ENCODE results near the gene TBC1D16.

TBC1D16 gene

GRCh38 chr17:79929257-79930061 lies 106.2 kb downstream of the TBC1D16 start:
- H3K4me3 ChIP-seq (ENCODE audit: low read length, poor library complexity, severe bottlenecking), result no peak overlapping the region
- no peak overlapping the region for H3K9ac ChIP-seq (ENCODE audit: low read depth, low read length, poor library complexity, severe bottlenecking)
- no peaks in the 10 kb centered on the region for H3K36me3 ChIP-seq (ENCODE audit: insufficient read depth, low read length)
- H3K27me3 ChIP-seq (ENCODE audit: insufficient read depth, low read length, poor library complexity, severe bottlenecking), result no peaks in the 10 kb centered on the region
- H3K4me1 ChIP-seq (ENCODE audit: insufficient read depth, low read length, poor library complexity, severe bottlenecking), result peaks cover 14% of the 10 kb centered on the region
- H3K4me2 ChIP-seq (ENCODE audit: low read depth, low read length, poor library complexity, severe bottlenecking), result no peak overlapping the region
- H2AFZ ChIP-seq (ENCODE audit: low read length), result no peak overlapping the region
- no peaks in the 10 kb centered on the region for H3F3A ChIP-seq (ENCODE audit: low read depth)
- H3K79me2 ChIP-seq (ENCODE audit: insufficient read depth, low read length), result no peaks in the 10 kb centered on the region
- H3K9me3 ChIP-seq (ENCODE audit: insufficient read depth, low read depth, low read length), result no peaks in the 10 kb centered on the region
- no peaks in the 10 kb centered on the region for H3K9me2 ChIP-seq (replicated peaks; ENCODE audit: low read depth, low read length)
- TF ChIP-seq CTCF (conservative IDR thresholded peaks at IDR 0.05; ENCODE audit: low read length), result no peak
- no peak for TF ChIP-seq EZH2phosphoT487 (IDR thresholded peaks at IDR 0.05; ENCODE audit: borderline replicate concordance)
- no peaks in the 10 kb centered on the region for H4K20me1 ChIP-seq (ENCODE audit: insufficient read depth, low read length, poor library complexity, severe bottlenecking)

- Histone ChIP-seq H3K4me1 (ENCODE audit: insufficient read depth, low read length, poor library complexity, severe bottlenecking) (peaks cover 6% of the 10 kb centered on the region), H3K4me3 (ENCODE audit: low read length, poor library complexity, severe bottlenecking) (no peak overlapping the region), H3K79me2 (ENCODE audit: insufficient read depth, low read length) (no peaks in the 10 kb centered on the region), H4K20me1 (ENCODE audit: insufficient read depth, low read length, poor library complexity, severe bottlenecking) (no peaks in the 10 kb centered on the region), H3K9me3 (ENCODE audit: insufficient read depth, low read depth, low read length) (no peaks in the 10 kb centered on the region), H3K9ac (ENCODE audit: low read depth, low read length, poor library complexity, severe bottlenecking) (no peak overlapping the region), H3K36me3 (ENCODE audit: insufficient read depth, low read length) (no peaks in the 10 kb centered on the region), H3K4me2 (ENCODE audit: low read depth, low read length, poor library complexity, severe bottlenecking) (no peak overlapping the region), H3F3A (ENCODE audit: low read depth) (no peaks in the 10 kb centered on the region), H3K9me2 (replicated peaks; ENCODE audit: low read depth, low read length) (no peaks in the 10 kb centered on the region), H2AFZ (ENCODE audit: low read length) (no peak overlapping the region), H3K27me3 (ENCODE audit: insufficient read depth, low read length, poor library complexity, severe bottlenecking) (no peaks in the 10 kb centered on the region)
- TF ChIP-seq EZH2phosphoT487 (IDR thresholded peaks at IDR 0.05; ENCODE audit: borderline replicate concordance) (no peak), CTCF (conservative IDR thresholded peaks at IDR 0.05; ENCODE audit: low read length) (no peak)
These were observed 107.0 kb downstream of the TBC1D16 start for GRCh38 chr17:79928502-79929256.

- Histone ChIP-seq H3K36me3 (ENCODE audit: insufficient read depth, low read length) (no peaks in the 10 kb centered on the region), H3K4me2 (ENCODE audit: low read depth, low read length, poor library complexity, severe bottlenecking) (no peak overlapping the region), H2AFZ (ENCODE audit: low read length) (no peak overlapping the region), H3F3A (ENCODE audit: low read depth) (no peaks in the 10 kb centered on the region), H3K4me3 (ENCODE audit: low read length, poor library complexity, severe bottlenecking) (no peak overlapping the region), H3K79me2 (ENCODE audit: insufficient read depth, low read length) (no peaks in the 10 kb centered on the region), H3K4me1 (ENCODE audit: insufficient read depth, low read length, poor library complexity, severe bottlenecking) (no peaks in the 10 kb centered on the region), H3K9ac (ENCODE audit: low read depth, low read length, poor library complexity, severe bottlenecking) (no peak overlapping the region), H4K20me1 (ENCODE audit: insufficient read depth, low read length, poor library complexity, severe bottlenecking) (no peaks in the 10 kb centered on the region), H3K9me2 (replicated peaks; ENCODE audit: low read depth, low read length) (no peaks in the 10 kb centered on the region), H3K27me3 (ENCODE audit: insufficient read depth, low read length, poor library complexity, severe bottlenecking) (no peaks in the 10 kb centered on the region), H3K9me3 (ENCODE audit: insufficient read depth, low read depth, low read length) (no peaks in the 10 kb centered on the region)
- TF ChIP-seq EZH2phosphoT487 (IDR thresholded peaks at IDR 0.05; ENCODE audit: borderline replicate concordance) (no peak), CTCF (conservative IDR thresholded peaks at IDR 0.05; ENCODE audit: low read length) (no peak)
These were observed 107.8 kb downstream of the TBC1D16 start for GRCh38 chr17:79927688-79928501.

All from Loucy (cell line).